Neutrophil (primary cell): ENCODE measurements around the gene TMEM217.
A peak's percentile ranks its signal among the peaks of the same experiment; 100 is the strongest.

Source experiments
- H3K27ac ChIP-seq: fragments of 200-600 bp; sonication (generic); 2 replicates; pipeline ENCODE4 v1.5.1; 2016; ENCODE audit warnings: mild to moderate bottlenecking, moderate library complexity
- H3K27me3 ChIP-seq: fragments of 200-600 bp; sonication (generic); 2 replicates; pipeline ENCODE4 v1.6.0; 2016; ENCODE audit warnings: mild to moderate bottlenecking
- H3K36me3 ChIP-seq: fragments of 200-600 bp; sonication (generic); 2 replicates; pipeline ENCODE4 v1.5.1; 2017
- H3K4me1 ChIP-seq, 2 experiments: fragments of 200-600 bp in 1 of 2; sonication (generic) in 1 of 2; 1 replicate in 1 of 2; 2 replicates in 1 of 2; pipeline versions ENCODE4 v1.5.1 to v1.6.1; 2013 to 2016; ENCODE audit warnings: low read depth in 1 of 2, low read length in 1 of 2, mild to moderate bottlenecking in 1 of 2, moderate library complexity in 1 of 2; ENCODE audit not compliant: control insufficient read depth in 1 of 2, insufficient read depth in 1 of 2
- H3K4me3 ChIP-seq, 2 experiments: fragments of 200-600 bp in 1 of 2; sonication (generic) in 1 of 2; 1 replicate in 1 of 2; 2 replicates in 1 of 2; pipeline ENCODE4 v1.5.1; 2013 to 2016; ENCODE audit warnings: low read depth in 1 of 2, low read length in 1 of 2, mild to moderate bottlenecking in 1 of 2, moderate library complexity in 1 of 2
- H3K9me3 ChIP-seq: fragments of 200-600 bp; sonication (generic); 2 replicates; pipeline ENCODE4 v1.5.1; 2016
- TF ChIP-seq, protein P1 (sequence below): fragments of 200-600 bp; sonication (generic); IDR thresholded peaks from 2 replicates; pipeline ENCODE4 v1.5.1; 2016; ENCODE audit warnings: antibody characterized with exemption

The TMEM217 gene

DNA sequence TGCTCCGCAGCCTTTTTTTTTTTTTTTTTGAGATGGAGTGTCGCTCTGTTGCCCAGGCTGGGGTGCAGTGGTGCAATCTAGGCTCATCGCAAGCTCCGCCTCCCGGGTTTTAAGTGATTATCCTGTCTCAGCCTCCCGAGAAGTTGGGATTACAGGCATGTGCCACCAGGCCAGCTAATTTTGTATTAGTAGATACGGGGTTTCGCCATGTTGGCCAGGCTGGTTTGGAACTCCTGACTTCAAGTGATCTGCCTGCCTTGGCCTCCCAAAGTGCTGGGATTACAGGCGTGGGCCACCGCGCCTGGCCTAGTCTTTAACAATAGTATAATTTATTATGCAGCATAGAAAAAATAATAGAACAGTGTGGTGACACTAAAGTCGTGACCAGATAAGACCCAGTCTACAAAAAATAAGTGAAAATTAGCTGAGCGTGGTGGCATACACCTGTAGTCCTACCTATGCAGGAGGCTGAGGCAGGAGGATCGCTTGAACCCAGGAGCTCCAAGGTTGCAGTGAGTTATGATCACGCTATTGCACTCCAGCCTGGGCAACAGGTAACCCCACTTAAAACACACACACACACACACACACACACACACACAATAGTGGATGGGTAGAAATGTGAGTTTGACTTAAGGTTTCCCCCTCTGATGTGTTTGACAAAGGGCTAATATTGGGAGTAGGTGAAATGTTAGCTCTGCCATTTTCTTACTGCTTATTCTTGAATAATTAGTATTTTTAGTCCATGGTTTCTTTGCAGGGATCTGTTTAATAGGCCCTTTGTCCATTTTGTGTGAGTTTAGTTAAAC lies 81.5 kb downstream of the TMEM217 start:
- Histone ChIP-seq H3K4me3 (no peak overlapping the region), H3K9me3 (no peaks in the 10 kb centered on the region), H3K36me3 (peaks cover 44% of the 10 kb centered on the region), H3K4me1 (peaks cover 46 to 63% of the 10 kb centered on the region in 2 experiments), H3K27ac (peak overlapping the region; percentile 19), H3K27me3 (no peaks in the 10 kb centered on the region)
- TF ChIP-seq, protein P1, sequence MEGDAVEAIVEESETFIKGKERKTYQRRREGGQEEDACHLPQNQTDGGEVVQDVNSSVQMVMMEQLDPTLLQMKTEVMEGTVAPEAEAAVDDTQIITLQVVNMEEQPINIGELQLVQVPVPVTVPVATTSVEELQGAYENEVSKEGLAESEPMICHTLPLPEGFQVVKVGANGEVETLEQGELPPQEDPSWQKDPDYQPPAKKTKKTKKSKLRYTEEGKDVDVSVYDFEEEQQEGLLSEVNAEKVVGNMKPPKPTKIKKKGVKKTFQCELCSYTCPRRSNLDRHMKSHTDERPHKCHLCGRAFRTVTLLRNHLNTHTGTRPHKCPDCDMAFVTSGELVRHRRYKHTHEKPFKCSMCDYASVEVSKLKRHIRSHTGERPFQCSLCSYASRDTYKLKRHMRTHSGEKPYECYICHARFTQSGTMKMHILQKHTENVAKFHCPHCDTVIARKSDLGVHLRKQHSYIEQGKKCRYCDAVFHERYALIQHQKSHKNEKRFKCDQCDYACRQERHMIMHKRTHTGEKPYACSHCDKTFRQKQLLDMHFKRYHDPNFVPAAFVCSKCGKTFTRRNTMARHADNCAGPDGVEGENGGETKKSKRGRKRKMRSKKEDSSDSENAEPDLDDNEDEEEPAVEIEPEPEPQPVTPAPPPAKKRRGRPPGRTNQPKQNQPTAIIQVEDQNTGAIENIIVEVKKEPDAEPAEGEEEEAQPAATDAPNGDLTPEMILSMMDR = no peak

DNA sequence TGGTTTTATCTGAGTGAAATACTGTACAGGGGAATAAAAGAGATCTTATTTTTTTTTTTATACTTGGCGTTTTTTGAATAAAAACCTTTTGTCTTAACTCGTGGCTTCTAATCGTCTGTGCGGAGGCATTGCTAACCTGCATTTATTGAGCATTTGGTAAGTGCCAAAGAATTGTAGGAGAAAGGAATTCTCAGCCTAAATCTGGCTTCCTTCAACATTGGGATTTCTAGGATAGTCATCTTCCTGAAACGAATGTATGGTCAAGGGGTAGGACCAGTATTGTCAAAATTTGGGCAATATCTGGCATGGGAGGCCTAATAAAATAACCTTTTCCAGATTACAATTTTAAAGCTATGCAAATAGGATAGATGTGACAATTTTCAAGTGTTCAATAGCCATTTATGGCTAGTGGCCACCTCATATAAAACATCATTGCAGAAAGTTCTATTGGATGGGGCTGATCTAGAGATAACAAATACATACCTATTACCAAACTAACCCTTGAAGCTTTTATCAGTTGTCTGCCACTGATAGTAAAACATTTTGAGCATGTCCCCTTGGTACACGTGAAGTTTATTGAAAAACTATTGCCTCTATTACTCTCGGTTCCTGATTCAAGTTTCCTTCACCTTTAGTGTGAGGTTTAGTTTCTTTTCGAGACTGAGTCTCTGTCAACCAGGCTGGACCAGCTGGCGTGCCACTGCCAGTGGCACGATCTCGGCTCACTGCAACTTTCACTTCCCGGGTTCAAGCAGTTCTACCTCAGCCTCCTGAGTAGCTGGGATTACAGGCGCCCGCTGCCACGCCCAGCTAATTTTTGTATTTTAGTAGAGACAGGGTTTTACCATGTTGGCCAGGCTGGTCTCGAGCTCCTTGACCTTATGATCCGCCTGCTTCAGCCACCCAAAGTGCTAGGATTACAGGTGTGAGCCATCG lies 82.3 kb downstream of the TMEM217 start:
- no peaks in the 10 kb centered on the region for H3K9me3 ChIP-seq
- TF ChIP-seq, protein P1 = no peak
- H3K4me3 ChIP-seq = no peak overlapping the region
- peaks cover 46 to 59% of the 10 kb centered on the region in 2 experiments for H3K4me1 ChIP-seq
- H3K36me3 ChIP-seq = peaks cover 51% of the 10 kb centered on the region
- H3K27ac ChIP-seq = peak overlapping the region; percentile 33
- H3K27me3 ChIP-seq = no peaks in the 10 kb centered on the region

DNA sequence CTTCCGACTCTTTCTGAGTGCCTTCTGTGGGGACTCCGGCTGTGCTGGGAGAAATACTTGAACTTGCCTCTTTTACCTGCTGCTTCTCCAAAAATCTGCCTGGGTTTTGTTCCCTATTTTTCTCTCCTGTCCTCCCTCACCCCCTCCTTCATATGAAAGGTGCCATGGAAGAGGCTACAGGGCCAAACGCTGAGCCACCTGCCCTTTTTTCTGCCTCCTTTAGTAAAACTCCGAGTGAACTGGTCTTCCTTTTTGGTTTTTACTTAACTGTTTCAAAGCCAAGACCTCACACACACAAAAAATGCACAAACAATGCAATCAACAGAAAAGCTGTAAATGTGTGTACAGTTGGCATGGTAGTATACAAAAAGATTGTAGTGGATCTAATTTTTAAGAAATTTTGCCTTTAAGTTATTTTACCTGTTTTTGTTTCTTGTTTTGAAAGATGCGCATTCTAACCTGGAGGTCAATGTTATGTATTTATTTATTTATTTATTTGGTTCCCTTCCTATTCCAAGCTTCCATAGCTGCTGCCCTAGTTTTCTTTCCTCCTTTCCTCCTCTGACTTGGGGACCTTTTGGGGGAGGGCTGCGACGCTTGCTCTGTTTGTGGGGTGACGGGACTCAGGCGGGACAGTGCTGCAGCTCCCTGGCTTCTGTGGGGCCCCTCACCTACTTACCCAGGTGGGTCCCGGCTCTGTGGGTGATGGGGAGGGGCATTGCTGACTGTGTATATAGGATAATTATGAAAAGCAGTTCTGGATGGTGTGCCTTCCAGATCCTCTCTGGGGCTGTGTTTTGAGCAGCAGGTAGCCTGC lies 83.2 kb downstream of the TMEM217 start:
- Histone ChIP-seq H3K27ac (peak overlapping the region; percentile 88), H3K36me3 (peaks cover 51% of the 10 kb centered on the region), H3K4me3 (peak overlapping the region in 1 of 2 experiments; percentile 33), H3K9me3 (no peaks in the 10 kb centered on the region), H3K4me1 (peaks cover 46 to 59% of the 10 kb centered on the region in 2 experiments), H3K27me3 (no peaks in the 10 kb centered on the region)
- TF ChIP-seq, protein P1 = no peak

DNA sequence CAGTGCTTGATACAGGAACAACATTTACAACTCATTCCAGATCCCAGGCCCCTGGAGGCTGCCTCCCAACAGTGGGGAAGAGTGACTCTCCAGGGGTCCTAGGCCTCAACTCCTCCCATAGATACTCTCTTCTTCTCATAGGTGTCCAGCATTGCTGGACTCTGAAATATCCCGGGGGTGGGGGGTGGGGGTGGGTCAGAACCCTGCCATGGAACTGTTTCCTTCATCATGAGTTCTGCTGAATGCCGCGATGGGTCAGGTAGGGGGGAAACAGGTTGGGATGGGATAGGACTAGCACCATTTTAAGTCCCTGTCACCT lies 83.8 kb downstream of the TMEM217 start:
- peaks cover 51% of the 10 kb centered on the region for H3K36me3 ChIP-seq
- H3K4me1 ChIP-seq = peaks cover 51 to 63% of the 10 kb centered on the region in 2 experiments
- peak overlapping the region; percentile 22 to 33 for H3K4me3 ChIP-seq
- TF ChIP-seq, protein P1 = no peak
- peak overlapping the region; percentile 88 for H3K27ac ChIP-seq
- H3K9me3 ChIP-seq = no peaks in the 10 kb centered on the region
- H3K27me3 ChIP-seq = peaks cover 2% of the 10 kb centered on the region
